ENCODE measurements around the gene TTC39A. TPM values are rescaled to one million over a fixed set of nuclear protein-coding genes. Genes with fewer than 3 reads are reported as not detected.

The TTC39A gene
- total RNA-seq, 1 experiment from 2014 or later: 15.4 TPM

GRCh38 chr1:51314974-51315373, 15.4 kb downstream of the TTC39A start:
- no peaks in the 10 kb centered on the region for H4K20me1 ChIP-seq (ENCODE audit: insufficient read depth)
- no peak overlapping the region; the same call in 1 of the 2 replicates for H3K27ac ChIP-seq (ENCODE audit: low read depth, low read length)
- intact Hi-C loops (cut with micrococcal nuclease): no loop called here
- no peaks in the 10 kb centered on the region for H3K27me3 ChIP-seq (ENCODE audit: insufficient read depth, low read length)
- no peak for TF ChIP-seq ELF1 (IDR thresholded peaks at IDR 0.05; ENCODE audit: borderline replicate concordance, low read depth)
- TF ChIP-seq REST (IDR thresholded peaks at IDR 0.05; ENCODE audit: low read depth): no peak
- TF ChIP-seq EZH2phosphoT487 (IDR thresholded peaks at IDR 0.05; ENCODE audit: borderline replicate concordance): no peak
- TF ChIP-seq ZNF274 (IDR thresholded peaks at IDR 0.05; ENCODE audit: low read depth, low read length): no peak
- no peak for TF ChIP-seq CEBPB (IDR thresholded peaks at IDR 0.05; ENCODE audit: low read depth)
- TF ChIP-seq YY1 (IDR thresholded peaks at IDR 0.05; ENCODE audit: extremely low read depth, insufficient replicate concordance, low read depth, low read length): no peak
- TF ChIP-seq, protein P1, sequence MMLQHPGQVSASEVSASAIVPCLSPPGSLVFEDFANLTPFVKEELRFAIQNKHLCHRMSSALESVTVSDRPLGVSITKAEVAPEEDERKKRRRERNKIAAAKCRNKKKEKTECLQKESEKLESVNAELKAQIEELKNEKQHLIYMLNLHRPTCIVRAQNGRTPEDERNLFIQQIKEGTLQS (IDR thresholded peaks at IDR 0.05): no peak
- TF ChIP-seq EGR1 (IDR thresholded peaks at IDR 0.05; ENCODE audit: low read depth): no peak
- no peak for TF ChIP-seq CBX3 (IDR thresholded peaks at IDR 0.05; ENCODE audit: low read depth)
- TF ChIP-seq FOSL1 (IDR thresholded peaks at IDR 0.05; ENCODE audit: low read depth): no peak
- no peak for TF ChIP-seq SP1 (IDR thresholded peaks at IDR 0.05; ENCODE audit: low read depth)
- no peak for TF ChIP-seq ZBTB33 (IDR thresholded peaks at IDR 0.05; ENCODE audit: extremely low read depth, insufficient replicate concordance, low read length)
- no peak for TF ChIP-seq EZH2 (IDR thresholded peaks at IDR 0.05)
- no peak for TF ChIP-seq ZFX (IDR thresholded peaks at IDR 0.05)
- TF ChIP-seq JUND (IDR thresholded peaks at IDR 0.05): no peak
- H3K4me2 ChIP-seq (ENCODE audit: low read length): no peak overlapping the region
- POLR2A ChIA-PET: interaction anchor here (0.9 kb wide), 1 partner anchor 17 kb away, joined by 3 read pairs; no protein-coding TSS in a partner anchor
- DNase-seq (ENCODE audit: low read depth, low spot score): no peak
- no peaks in the 10 kb centered on the region for H3K9me2 ChIP-seq (ENCODE audit: insufficient read depth)
- no peak overlapping the region for H3K9ac ChIP-seq (ENCODE audit: low read length)
- RAD21 ChIA-PET (ENCODE audit: low non-redundant PET in 1 of 2, low total read pairs in 2 of 2, uncharacterized antibody in 2 of 2, unreplicated experiment in 2 of 2): interaction anchor here in 1 of 2 experiments (0.6 kb wide), 1 partner anchor 414 kb away, joined by 5 read pairs; no protein-coding TSS in a partner anchor
- no peaks in the 10 kb centered on the region for H3K79me2 ChIP-seq (ENCODE audit: insufficient read depth, low read length)
- no peaks in the 10 kb centered on the region for H3K9me3 ChIP-seq (ENCODE audit: control insufficient read depth in 1 of 2, insufficient read depth in 1 of 2, low read depth in 1 of 2, low read length in 2 of 2)
- no peak overlapping the region for H3K4me3 ChIP-seq (replicated peaks in 1 of 2; ENCODE audit: low read depth in 1 of 2, low read length in 2 of 2)
- CTCF ChIA-PET: no interaction called here
- BruUV-seq (replicated peaks): no TSS peak
- ATAC-seq: no peak
- H2AFZ ChIP-seq (ENCODE audit: low read depth, low read length, poor library complexity, severe bottlenecking): no peak overlapping the region
- H3K36me3 ChIP-seq (ENCODE audit: control insufficient read depth in 1 of 2, insufficient read depth in 2 of 2, low read length in 2 of 2): no peaks in the 10 kb centered on the region
- peaks cover 14 to 24% of the 10 kb centered on the region in 2 experiments for H3K4me1 ChIP-seq (ENCODE audit: control insufficient read depth in 1 of 2, insufficient read depth in 2 of 2, low read length in 2 of 2)
